SK-MEL-5 (cell line): ENCODE data around the gene NR5A2. TPM values are rescaled to one million over a fixed set of nuclear protein-coding genes. Genes with fewer than 3 reads are reported as not detected.

Source experiments
- DNase-seq: peaks from one replicate; pipeline ENCODE4 v3.0.0-alpha.2; 2016; ENCODE audit warnings: low read depth, low spot score
- in situ Hi-C: cut with HindIII; loops from 2 replicates; pipeline ENCODE4 v1.10.0; 2016; ENCODE audit warnings: low sequenced_read_pairs, high pct_unique_total_duplicates, low pct_unique_long_range_greater_than_20kb
- total RNA-seq: library from RNA; depleted of rRNA; stranded (reverse); fragments of >200 nt; shearing (Covaris generic); gene quantifications from 2 replicates; pipeline ENCODE4 v1.2.3, GENCODE V29; 2014

NR5A2 gene
- total RNA-seq, 1 experiment from 2014 or later, result 2.7 TPM

DNA sequence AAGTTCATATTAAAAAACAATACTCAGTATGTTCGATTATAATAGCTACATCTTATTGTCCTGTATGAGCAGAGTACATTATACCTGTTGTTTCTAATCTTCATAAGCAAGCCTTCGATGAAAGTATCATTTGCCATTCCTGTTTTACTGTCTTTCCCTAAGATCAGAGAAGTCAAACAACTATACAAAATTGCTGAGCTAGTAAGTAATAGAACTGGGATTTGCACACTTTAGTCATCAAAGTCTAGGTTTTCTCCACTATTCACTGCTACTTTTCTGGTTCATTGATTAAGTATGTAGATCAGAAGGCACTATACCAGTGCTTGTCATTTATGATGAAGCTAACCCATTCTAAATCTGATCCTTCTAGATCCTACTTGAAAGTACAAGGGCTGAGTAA, 108.9 kb downstream of the NR5A2 start:
- DNase-seq, result no peak
- in situ Hi-C loops, result no loop called here

DNA sequence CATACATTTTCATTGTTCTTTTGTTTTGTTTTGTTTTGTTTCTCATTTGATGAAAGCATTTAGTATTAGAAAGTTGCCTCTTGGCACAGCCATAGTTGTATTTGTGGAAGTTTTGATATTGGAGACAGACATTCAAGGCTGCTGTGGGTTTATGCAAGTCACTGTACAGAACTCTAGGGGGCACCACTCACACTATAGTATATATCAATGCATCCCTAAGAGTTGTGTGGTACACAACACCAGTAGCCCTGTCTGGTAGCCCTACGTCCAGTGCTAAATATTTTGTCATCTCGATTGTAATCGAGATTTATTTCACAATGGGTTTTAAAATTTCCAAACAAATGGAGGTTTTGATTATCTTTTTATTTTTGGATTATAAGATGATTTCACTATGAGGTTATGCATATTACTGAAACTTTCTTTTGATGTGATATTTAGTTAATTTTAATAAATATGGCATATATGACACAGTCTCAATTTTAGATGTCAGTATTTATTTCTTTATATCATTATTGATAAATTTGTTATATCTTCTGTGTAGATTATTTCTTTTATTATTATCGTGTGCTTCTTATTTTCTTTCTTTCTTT, 112.2 kb downstream of the NR5A2 start:
- in situ Hi-C loops, result no loop called here

DNA sequence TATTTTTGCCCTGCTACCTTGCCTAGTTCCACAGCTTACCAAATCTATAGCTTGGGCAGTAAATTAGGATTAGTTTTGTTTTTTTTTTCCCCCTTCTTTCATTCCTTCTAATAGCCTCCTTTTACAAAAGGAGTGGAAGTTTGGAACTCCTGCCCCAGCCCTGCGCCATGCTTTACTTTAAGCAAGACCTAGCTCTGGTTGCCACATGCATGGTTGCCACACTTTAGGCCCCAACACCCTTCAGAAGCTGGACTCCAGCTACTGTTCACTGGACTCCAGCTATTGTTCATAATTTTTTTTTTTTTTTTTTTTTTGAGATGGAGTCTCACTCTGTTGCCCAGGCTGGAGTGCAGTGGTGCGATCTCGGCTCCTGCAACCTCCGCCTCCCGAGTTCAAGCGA, 115.8 kb downstream of the NR5A2 start:
- in situ Hi-C loops, result no loop called here

More for the DNA sequence above, 112.2 kb downstream of the NR5A2 start:
- peak; percentile 81 for DNase-seq

DNA sequence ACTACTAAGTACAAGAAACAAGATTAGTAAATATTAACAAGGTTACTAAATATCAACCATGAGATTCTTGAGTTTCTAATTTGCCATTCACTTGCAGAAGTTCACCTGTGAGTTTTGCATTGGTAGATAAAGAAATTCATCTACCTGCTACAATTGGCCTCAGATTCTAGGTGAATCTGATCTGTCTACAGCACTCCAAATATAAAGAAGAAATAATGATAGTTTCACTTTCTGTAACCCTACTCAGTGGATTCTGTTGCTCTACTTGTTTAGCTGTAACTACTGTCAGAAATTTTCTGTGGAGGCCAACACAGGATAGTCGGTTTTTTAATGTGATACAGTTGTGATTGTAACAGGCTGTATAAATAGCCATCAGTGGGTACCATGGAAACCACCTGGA, 118.6 kb downstream of the NR5A2 start:
- DNase-seq, result no peak
- in situ Hi-C loops, result no loop called here

More for the DNA sequence above, 115.8 kb downstream of the NR5A2 start:
- DNase-seq, result no peak

DNA sequence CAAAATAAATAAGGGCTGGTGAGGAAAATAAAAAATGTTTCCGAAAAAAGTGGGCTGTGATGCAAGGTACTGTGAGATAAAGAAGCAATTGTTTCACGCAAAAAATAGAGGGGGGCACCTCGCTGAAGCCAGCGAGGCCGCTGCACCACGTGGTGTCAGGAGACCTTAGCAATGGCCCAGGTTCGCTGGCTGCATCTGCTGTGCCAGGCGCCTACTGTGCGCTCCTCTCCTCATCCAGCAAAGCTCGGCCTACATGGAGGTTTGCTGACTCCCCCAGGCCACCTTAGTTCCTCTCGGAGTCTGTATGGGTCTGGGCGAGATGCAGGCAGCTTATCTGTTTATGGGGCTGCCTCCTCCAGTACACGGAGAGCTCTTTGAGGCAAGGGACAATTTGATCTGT, 119.6 kb downstream of the NR5A2 start:
- no peak for DNase-seq
- in situ Hi-C loops, result no loop called here

DNA sequence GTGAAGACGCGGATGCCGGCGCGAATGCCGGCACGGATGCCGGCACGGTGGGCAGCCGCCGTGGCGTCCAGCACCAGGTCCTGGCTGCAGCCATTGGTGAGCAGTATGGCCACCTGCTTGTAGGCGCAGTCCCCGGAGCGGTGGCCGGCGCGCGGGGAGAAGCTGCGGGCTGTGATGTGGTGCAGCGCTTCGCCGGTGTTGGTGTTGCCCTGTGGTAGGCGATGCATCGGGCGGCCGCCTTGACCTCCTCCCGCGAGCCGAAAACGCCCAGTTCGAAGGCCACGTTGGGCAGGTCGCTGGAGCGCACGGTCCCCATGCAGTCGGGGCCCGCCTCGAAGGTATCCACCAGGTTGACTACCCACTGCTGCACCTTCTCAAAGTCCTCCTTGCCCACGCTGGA, 120.2 kb downstream of the NR5A2 start:
- in situ Hi-C loops, result no loop called here
- DNase-seq, result no peak

DNA sequence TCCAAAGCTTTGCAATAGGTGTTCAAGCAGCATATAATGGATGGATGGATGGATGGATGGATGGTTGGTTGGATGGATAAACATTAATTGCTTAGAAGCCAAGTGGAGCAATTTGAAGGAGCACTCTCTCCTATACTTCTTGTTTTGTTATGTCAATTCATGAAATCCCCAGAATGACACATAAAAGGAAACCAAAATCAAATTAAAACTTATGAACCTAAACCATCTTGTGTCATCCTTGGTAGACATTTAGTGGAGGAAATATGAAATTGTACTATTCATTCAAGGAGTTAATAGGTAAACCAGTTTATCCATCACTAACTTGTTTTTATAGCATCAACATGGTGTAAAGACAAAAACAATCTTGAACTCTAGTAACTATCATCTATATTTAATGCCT, 122.5 kb downstream of the NR5A2 start:
- DNase-seq, result no peak
- in situ Hi-C loops, result no loop called here

- peak; percentile 82 for DNase-seq
- in situ Hi-C loops, result no loop called here
Observed at GRCh38 chr1:200150721-200151120, 123.2 kb downstream of the NR5A2 start.

GRCh38 chr1:200152336-200152735, 124.8 kb downstream of the NR5A2 start:
- in situ Hi-C loops, result no loop called here
- DNase-seq, result no peak

DNA sequence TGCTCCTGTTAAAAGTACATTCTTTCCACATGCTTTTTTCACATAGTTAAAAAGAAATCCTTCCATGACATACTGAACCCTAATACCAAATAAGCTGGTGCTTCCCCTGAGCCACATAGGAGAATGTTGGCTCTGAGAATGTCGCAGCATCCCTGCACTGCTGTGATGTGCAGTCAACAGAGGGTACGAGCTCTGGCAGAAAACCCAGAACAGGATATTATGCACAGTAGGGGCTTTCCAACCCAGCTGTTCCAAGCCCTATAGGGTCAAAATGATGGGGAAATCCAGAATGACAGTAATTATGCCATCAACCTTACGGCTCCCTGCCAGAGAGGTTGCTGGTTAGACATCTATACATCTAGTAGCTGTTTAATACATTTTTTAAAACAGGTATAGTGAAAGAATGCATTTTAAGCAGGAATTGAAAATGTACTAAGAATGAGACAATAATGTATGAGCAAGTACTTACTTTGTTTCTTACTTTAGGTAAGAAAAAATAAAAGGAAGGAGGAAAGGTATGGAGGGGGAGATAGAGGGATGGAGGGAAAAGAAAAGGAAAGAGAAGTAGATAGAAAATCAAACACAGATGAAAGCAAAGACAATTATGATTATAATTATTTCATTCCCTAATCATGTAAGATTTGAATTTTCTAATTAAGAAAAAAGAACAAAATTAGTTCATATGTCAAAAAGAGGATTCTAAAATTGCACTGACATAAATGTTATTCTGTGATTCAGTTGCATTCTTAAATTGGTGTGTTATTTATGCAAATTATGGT, 126.0 kb downstream of the NR5A2 start:
- no peak for DNase-seq
- in situ Hi-C loops, result no loop called here

GRCh38 chr1:200154069-200154767, 126.7 kb downstream of the NR5A2 start:
- DNase-seq, result no peak
- in situ Hi-C loops, result no loop called here

DNA sequence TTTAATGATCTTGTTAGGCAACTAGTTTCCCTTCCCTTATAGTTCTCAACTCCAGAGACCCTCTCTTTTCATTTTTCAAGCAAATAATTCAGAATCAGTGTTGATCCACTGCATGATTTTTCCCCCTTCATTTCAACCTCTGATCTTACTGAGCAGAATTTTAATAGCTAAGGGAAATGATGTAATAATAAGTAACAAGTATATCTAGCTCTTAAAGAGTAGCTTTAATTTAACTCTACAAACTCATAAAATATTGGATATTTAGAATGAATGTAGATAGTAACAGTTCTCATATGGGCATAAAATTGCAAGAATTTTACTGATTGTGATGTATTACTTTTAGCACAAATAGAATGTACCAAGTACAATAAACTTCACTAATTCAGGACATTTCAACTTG, 130.2 kb downstream of the NR5A2 start:
- DNase-seq, result no peak
- in situ Hi-C loops, result no loop called here

DNA sequence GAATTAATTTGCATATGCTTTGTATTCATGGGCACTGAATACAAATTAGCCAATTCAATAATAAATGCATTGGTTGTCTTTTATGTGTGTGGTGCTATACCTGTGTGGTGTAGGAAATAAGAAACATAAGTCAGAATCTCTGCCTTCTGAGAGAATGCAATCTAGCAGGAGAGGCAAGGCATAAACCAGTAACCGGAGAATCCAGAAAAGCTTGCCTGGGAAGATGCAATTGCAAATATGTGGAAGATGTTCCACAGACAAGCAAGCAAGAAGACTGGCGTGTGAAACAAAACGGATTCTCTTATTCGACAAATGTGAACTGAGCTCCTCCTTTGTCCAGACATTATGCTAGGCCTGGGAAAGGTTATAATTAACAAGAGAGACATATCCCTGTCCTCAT, 134.3 kb downstream of the NR5A2 start:
- in situ Hi-C loops, result no loop called here

GRCh38 chr1:200162258-200162657, 134.7 kb downstream of the NR5A2 start:
- DNase-seq, result no peak
- in situ Hi-C loops, result no loop called here

More for the DNA sequence above, 134.3 kb downstream of the NR5A2 start:
- no peak for DNase-seq

- in situ Hi-C loops, result no loop called here
- no peak for DNase-seq
Observed at GRCh38 chr1:200162877-200163276, 135.4 kb downstream of the NR5A2 start.

- no peak for DNase-seq
- in situ Hi-C loops, result no loop called here
Observed at GRCh38 chr1:200163911-200164310, 136.4 kb downstream of the NR5A2 start.

GRCh38 chr1:200165493-200166220, 138.1 kb downstream of the NR5A2 start:
- no peak for DNase-seq
- in situ Hi-C loops, result no loop called here

- in situ Hi-C loops, result no loop called here
- no peak for DNase-seq
Observed at GRCh38 chr1:200166411-200166810, 138.9 kb downstream of the NR5A2 start.
